ENCODE data around the gene NDUFV2. TPM values are rescaled to one million over a fixed set of nuclear protein-coding genes. Genes with fewer than 3 reads are reported as not detected.

Gene NDUFV2
- total and polyA plus RNA-seq, 2 donors (not counting 3 experiments of a cell fraction or from before 2014, with no cell fraction given), result 65.7 to 152 TPM

- ChIA-PET CTCF (interaction anchor here (1.0 to 3.0 kb wide), 9 partner anchors 10 to 359 kb away, joined by 3 to 16 read pairs (median 3); no protein-coding TSS in a partner anchor), POLR2A (no interaction called here)
- no TSS peak for BruUV-seq (replicated peaks)
- dilution Hi-C loops (cut with MboI; ENCODE audit: extremely low pct_ligation_motif_present, low sequenced_read_pairs) (no loop called here), intact Hi-C loops (cut with micrococcal nuclease) (loop anchor here (1.0 to 10.0 kb wide), 4 partner anchors 67 to 401 kb away; no protein-coding TSS in a partner anchor)
- Histone ChIP-seq H3K9ac (replicated peaks; ENCODE audit: extremely low read depth, insufficient read depth, low read length) (no peak overlapping the region), H3K36me3 (ENCODE audit: control insufficient read depth in 2 of 2, extremely low read depth in 1 of 2, insufficient read depth in 2 of 2, low read length in 2 of 2) (no peaks in the 10 kb centered on the region), H3K4me3 (replicated peaks in 1 of 3; ENCODE audit: insufficient read depth in 1 of 3, low read depth in 1 of 3, low read length in 3 of 3) (no peak overlapping the region), H3K4me1 (ENCODE audit: control insufficient read depth, extremely low read depth, insufficient read depth, low read length) (peaks cover 9% of the 10 kb centered on the region), H3K27me3 (ENCODE audit: control insufficient read depth in 2 of 2, insufficient read depth in 2 of 2, low read length in 2 of 2) (no peaks in the 10 kb centered on the region), H3K9me3 (replicated peaks; ENCODE audit: control insufficient read depth, insufficient read depth, low read length) (no peaks in the 10 kb centered on the region), H3K9me1 (replicated peaks; ENCODE audit: control insufficient read depth, extremely low read depth, insufficient read depth, low read length) (no peaks in the 10 kb centered on the region), H3K79me2 (ENCODE audit: control insufficient read depth, insufficient read depth, low read length) (no peaks in the 10 kb centered on the region), H3K27ac (ENCODE audit: insufficient read depth, low read depth, low read length) (no peak overlapping the region), H2AFZ (ENCODE audit: low read depth, low read length) (peak overlapping the region; percentile 30), H3K4me2 (ENCODE audit: insufficient read depth, low read length) (no peak overlapping the region), H4K20me1 (replicated peaks; ENCODE audit: control insufficient read depth, extremely low read depth, insufficient read depth, low read length) (no peaks in the 10 kb centered on the region)
- FAIRE-seq (no peak), DNase-seq (ENCODE audit: low read depth, low spot score) (no peak)
- no peak for TF ChIP-seq GATA2 (IDR thresholded peaks at IDR 0.05; ENCODE audit: insufficient read depth, insufficient read length, low read depth, low read length)
- no peak for TF ChIP-seq CTCF (IDR thresholded peaks at IDR 0.05; ENCODE audit: extremely low read depth in 1 of 2, insufficient read depth in 1 of 2, low read depth in 1 of 2, low read length in 2 of 2)
- no peak for TF ChIP-seq FOS (IDR thresholded peaks at IDR 0.05; ENCODE audit: borderline replicate concordance, insufficient read depth, low read length)
- TF ChIP-seq POLR2A (IDR thresholded peaks at IDR 0.05; ENCODE audit: low read depth, low read length), result no peak
- TF ChIP-seq JUN (IDR thresholded peaks at IDR 0.05; ENCODE audit: borderline replicate concordance, insufficient read depth, insufficient read length, low read depth), result no peak
- no peak for TF ChIP-seq EZH2 (IDR thresholded peaks at IDR 0.05; ENCODE audit: borderline replicate concordance, low read depth, low read length, severe bottlenecking)
Observed at GRCh38 chr18:9055626-9056025, 46.9 kb upstream of the NDUFV2 start.

Data from endothelial cell of umbilical vein (primary cell).